ENCODE results near the gene TRIM40.

Gene TRIM40

DNA sequence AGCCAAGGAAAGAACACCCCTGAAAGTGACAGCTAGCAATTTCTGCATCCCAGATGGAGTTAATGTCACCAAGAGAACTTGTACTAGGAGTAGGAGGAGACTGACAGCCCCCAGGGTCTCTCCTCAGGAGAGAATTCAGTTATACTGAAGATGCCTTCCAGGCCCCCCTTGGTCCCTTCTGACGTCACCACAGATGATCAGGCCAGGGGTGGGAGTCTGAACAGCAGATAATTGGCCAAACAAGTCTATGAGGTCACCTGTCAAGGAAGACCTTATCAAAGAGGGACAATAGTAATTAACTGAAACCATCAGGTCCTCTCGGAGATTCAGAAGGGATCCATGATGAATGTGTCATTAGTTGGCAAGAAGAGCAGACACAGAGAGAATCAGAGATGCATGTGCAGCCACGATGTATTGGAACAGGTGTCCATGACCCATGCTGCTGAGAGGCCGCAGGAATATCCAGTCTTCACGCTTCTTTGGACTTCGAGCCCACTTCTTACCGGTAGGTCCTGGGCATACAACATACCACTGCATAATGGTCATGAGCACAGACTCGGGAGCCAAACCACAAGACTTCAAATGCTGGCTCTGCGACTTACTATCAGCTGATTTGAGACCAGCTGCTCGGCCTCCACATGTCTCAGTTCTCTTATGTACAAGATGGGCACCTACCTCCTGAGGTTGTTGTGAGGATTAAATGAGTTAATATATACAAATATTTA lies 14.9 kb downstream of the TRIM40 start:
- no peak for DNase-seq

DNA sequence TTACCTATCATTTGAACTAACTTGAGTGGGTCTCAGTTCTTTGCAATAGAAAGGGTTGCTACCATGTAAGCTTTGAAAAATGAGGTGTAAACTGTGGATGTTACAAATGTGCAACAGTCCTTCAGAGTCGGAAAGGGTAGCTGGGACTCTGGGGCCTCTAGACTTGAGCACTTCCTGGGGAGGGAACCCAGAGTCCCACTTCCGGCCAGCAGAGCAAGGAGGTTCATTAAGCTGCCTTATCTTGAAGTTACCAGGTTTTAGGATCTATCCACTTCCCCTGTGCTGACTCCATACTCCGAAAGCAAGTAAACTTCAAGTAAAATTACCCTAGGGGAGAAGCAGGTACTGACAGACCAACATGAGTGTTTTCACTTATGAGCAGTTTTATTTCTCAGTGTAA lies 15.6 kb downstream of the TRIM40 start:
- no peak for DNase-seq

DNA sequence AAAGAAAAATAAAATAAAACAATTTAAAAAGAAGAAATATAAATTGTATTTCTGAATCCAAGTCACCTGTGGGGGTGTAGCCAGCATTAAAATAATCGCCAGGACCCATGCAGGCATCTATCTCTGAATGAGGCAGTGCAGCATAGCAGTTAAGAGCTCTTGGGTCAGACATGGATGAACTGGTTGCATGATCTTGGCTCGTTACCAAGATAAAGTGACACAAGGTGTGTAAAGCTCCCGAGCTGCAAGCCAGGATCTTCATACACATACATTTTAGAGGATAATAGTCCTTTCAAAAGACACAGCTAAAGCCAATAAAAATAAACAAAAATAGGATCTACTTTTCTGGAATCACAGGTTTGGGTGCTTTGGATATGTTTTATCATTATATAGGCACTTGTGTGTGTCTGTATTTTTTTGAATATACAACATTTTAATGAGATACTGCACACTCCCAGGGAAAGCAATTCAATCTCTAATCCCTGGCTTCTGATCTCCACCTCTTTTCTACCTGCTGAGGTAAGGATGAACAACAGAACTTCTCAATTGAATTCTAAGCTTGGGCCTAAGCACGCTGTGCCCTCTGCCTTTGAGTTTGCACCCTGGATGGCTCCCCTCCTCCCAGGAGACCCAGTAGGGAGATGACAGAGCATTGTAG lies 16.2 kb downstream of the TRIM40 start:
- no peak for DNase-seq

DNA sequence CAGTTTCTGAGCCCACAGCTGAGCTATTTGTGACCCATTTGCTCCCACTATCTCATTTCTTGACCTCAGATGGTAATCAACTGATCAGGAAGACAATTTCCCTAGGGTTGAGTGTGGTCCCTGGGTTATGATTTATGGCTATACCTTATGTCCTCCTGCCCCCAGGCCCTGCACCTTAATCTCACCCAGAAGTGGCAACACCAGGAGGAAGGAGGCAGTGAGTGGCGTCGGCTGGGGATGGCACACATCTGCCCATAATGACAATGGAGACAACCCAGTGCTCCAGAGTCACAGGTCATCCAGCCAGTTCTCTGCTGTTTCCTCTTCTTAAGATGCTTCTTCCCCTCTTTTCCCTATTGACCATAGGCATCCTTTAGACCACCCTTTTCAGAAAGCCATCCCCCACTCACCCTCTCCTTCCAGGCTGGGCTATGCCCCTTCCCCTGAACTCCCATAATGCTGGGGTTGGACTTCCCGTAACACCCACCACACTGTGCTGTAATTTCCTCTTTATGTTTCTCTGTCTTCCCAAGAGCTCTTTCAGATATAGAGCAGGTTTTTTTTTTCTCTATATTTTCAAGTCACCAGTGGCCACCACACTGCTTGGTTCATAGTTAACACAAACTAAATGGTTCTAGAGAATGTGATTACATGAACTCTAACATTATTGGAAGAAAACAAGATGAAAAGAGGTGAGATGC lies 17.1 kb downstream of the TRIM40 start:
- DNase-seq = no peak

DNA sequence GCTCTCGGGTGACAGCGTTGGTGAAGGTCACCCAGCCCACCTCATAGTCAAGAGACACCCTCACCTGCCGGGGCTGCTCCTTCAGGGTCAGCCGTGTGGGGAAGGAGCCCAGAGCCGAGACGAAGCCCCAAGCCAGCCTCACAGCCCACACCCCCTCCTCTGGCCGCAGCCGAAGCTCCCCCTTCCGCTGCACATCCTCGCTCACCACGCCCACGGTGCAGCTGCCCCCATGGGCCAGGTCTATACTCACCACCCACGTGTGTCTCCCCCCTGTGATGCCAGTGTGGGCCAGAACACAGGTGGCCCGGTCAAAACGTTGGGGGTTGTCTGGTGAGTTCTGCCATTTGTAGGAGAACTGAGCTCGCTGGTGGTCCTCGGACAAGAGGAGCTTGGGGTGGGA lies 18.1 kb downstream of the TRIM40 start:
- DNase-seq = no peak

DNA sequence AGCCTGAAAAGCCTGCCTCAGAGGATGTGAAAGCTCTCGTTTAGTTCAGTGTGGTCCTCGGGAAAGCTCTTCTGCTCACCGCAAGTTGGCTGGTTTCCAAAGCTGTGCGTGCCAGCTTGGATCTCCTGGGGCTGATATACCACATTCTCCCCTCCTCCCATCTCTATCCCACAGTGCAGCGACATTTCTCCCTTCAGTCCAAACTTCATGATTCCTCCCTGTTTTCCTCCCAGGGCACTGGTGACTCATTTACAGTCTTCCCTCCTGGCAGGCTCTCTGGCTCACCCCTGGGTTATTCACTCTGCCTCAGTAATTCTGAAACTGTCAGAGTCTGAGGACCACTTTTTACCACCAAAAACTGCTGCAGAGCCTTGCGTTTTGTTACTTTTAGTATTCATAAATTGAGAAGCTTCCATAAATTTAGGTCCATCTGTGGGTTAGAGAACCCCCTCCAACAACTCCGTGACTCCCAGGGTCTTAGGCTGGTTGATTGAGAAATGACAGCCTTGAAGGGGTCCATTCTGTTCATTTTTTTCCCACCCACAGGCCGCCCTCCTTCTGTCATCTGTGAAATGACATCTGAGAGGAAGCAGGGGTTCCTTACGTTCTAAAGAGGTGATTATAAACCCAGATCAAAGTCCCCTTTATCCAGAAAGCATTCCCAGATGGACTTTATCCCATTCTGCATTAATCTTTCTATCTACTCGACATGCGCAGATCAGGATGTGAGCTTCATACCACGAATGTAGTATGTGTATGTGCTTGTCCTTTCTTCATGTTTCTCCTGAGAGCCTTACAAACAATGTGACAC lies 19.0 kb downstream of the TRIM40 start:
- no peak for DNase-seq

DNA sequence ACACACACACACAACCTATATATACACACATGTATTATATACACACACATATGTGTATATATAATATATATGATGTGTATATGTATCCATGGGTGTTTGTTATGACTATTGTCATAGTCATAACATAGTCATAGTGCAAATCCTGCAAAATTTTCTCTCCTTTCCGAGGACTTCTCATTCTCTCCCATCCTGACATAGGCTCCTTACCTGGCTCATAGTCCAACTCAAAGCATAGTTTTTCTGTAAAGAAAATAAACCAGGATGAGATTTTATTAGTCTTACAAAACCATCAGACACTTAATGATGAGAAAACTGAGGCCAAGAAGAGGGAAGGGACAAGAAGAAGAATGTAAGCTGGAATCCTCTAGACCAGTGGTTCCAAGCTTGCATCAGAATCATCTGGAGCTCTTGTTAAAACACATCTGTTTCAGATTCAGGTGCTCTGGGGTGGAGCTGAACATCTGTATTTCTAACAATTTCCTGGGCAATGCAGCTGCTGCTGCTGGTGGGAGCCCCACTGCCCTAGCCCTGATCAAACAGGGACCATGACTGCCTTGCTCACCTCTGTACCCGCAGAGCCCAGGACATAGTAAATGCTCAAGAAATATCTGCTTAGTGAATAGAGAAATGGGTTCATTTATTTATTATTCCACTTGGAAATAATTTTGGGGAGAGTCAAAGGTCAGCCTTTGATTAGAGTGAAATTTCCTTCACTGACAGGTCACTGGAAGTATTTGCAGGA lies 19.8 kb downstream of the TRIM40 start:
- no peak for DNase-seq

DNA sequence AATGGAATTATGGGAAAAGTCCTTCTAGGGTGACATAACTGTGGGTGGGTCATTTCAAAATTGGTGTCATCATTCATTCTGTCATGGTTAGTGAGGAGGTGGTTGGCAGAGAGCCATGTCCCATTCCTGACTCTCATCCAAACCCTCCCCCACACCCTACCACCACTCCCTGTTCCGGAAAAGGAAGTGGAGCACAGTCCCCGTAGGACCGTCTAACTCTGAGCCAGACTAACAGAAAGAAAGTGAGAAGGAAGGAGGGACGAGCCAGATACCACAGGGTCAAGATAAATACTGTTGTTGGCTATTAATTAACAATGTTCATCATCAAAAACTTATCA lies 20.3 kb downstream of the TRIM40 start:
- DNase-seq = no peak

DNA sequence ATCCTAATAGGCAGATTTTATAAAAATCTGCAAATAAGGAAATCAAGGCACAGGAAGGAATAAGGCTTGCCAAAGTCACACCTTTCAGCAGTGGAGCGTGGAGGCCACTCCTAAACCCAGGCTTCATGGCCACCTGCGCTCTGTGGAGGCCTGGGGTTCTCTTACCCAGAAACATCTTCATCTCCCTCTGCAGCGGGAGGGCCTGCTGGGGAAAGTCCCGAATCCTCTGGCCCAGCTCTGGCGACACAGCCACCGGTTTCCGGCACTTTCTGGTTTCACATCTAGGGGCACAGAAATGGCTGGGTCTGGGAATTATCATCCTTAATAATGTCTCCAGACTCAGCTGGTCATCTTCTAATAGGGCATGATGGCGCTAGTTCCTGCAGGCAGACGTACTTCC lies 20.8 kb downstream of the TRIM40 start:
- DNase-seq = no peak

DNA sequence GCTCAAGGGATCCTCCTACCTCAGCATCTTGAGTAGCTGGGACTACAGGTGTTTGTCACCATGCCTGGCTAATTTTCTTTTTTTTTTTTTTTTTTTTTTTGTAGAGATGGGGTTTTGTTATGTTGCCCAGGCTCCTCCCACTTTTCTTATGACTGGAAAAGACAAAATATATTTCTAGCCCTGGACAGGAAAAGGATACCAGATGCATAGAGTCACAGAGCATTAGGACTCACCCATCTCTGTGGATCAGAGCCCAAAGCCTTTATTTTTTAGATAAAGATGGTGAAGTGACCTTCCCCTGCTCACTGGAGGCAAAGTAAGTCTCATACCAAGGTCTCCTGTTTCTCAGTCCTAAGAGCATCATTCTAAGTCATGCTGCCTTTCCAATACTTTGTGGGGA lies 21.6 kb downstream of the TRIM40 start:
- no peak for DNase-seq

DNA sequence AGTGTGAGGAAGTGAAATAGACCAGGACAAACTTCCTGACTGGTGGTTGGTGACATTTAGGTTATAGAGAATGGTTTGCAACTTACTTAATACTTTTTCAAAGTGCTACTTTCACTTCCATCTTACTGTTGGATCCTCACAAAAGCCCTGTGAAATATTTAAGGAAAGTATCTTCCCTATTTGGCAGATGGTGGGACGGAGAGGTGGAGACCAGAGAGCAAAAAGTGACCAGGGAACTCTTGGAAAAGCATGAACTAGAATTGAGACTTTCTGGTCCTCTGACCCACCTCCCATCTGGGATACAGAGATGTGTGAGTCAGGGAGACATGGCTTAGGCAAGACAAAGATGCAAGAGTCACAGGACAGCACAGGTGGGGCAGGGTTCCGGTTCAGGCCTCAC lies 22.1 kb downstream of the TRIM40 start:
- no peak for DNase-seq

DNA sequence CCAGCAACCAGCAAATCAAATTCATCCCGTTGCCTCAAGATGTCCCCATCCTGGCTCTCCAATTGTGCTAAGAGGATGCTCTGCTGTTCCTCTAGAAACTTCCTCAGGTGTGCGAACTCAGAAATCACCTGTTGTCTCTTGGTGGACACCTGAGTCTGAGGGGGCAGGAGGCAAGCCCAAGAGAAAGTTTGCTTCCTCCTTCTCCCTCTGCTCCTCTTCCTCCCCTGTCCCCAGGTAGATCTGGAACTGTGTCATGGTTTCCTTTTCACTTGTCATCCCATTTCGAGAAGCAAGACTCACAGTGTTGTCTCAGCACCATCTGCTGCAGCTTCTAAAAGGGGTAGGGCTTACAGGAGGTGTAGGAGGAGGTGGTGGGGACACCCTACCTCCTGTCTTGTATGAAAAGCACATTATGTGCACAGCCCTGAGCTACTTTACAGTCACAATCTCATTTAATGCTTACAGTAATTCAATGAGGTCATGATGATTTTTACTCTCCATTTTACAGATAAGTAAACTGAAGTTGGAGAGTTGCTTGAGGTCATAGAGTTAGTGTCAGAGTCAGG lies 22.6 kb downstream of the TRIM40 start:
- DNase-seq = no peak

DNA sequence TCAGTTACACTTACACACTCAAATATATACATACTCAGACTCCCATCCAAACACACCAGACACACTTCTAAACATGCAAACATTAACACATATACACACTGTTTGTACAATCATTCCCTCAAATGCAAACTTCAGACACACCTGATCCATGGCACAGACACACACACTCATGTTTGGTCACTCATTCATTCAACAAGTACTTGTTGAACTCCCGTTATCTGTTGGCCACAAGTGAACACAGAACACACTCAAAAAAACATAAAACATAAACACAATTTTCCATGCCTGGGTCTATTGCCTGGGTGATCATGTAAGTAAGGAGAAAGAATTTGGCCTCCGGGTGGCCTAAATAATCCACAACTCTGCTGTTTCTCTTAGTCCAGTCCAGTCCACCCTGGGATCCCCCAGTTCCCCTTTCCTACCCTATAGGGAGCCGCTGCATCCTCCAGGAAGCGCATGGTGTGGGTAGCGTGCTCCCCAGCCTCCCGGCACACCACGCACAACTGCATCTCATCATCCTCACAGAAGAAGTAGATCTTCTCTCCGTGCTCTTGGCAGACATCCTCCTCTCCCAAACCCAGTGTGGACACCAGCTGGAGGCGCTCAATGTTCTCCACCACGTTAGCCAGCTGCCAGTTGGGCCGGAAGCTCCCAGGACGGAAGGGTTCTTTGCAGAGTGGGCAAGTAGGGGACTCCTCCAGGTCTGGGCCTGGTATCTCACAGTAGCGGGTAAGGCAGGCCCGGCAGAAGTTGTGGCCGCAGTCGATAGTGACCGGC lies 24.3 kb downstream of the TRIM40 start:
- no peak for DNase-seq

DNA sequence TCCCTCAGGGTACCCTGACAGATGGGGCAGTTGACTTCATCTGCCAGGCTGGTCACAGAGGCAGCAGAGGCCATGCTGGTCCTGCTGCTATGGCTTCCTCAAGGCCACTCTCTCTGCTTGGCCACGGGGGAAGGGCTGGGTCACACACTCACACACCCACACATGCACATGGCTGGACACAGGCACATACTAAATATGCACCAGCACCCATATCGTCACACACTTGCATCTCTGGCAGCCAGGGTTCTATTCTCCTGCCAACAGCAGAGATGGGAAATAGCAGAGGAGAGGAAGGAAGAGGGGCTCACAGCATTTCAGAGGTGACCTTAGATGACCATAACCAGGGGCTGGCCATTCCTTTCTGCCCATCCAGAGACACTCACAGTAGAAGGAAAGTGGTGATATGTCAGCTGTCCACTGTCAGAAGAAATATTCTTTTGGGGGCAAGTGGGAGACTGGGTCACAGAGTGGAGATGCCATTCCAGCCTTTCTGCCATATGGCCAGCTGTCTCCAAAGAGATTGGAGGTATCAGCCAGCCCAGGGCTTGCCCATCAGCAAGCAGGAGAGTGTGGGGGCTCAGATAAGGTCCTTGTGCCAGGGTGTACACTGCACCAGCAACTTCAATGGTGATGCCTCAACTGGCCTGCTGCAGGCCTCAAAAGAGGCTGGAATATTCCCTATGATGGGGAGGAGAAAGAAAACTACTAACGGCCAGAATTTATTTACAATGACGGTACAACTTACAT lies 25.0 kb downstream of the TRIM40 start, which contains the start of gene TRIM10:
Gene TRIM10 (minus strand): TSS at position 427 of the 747 bp plus-strand sequence. CDS start 353 bp downstream, at position 74.
- no peak for DNase-seq

DNA sequence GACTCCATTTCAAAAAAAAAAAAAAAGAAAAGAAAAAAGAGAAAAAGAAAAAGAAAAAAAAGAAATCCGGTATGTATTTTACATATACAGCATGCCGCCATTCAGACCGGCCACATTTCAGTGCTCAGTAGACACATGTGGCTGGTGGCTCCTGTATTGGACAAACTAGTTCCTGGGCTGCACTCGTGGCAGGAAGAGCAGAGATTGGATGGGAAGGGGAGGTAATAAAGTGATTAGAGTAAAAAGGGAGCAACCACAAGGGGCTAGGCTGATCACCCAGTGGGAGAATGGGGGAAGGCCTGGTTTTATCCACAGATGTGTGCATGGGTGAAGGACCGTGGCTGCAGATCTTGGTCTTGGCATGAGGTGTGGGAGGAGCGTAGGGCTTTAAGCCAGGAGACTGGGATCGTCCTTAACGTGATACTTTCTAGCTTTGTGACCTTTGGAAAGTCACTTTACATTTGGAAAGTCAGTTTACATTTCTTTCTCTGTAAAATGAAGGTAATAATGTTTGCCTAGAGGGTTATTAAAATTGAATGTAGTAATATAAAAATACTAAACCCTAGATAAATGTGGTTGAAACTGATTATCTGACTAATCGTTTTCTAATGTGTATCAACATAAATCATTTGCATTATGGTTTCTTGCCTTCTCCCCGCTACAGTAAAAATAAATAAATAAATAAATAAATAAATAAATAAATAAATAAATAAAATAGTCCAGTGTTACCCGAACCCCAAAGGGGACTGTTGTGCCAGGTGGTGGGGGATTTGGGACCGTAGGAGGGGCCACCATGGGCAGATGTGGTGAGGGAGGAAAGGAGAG lies 26.5 kb downstream of the TRIM40 start:
- no peak for DNase-seq

DNA sequence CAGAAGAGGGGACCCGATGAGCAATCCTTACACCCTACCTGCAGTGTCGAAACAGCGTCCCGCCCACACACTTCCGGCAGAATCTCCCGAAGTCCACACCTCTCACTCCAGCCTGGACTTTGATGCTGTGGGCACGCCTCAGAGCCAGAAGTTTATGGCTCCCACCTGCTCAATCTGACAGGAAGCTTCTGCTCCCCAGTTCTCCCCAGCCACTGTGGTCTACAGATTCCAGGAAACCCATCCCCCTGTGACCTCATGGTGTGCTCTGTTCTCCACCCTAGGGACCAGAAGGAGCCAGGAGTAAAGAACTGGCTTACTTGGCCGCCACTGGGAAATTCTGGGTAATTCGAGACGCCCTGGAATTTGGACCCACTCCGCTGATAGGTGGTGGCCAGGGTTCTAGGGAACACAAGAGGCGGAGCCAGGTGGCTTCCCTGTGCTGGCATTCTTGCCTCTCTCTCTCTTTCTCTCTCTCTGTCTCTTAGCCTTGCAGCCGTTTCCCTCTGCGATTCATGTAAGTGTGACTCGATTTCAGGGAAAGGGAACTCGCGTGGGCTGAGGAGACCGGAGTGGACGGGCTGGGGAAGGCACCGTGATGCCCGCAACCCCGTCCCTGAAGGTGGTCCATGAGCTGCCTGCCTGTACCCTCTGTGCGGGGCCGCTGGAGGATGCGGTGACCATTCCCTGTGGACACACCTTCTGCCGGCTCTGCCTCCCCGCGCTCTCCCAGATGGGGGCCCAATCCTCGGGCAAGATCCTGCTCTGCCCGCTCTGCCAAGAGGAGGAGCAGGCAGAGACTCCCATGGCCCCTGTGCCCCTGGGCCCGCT lies 27.4 kb downstream of the TRIM40 start, which contains the start of gene TRIM15:
Gene TRIM15 (plus strand): TSS at position 457 of the 828 bp plus-strand sequence. CDS start 139 bp downstream, at position 596.
- peak; percentile 27 for DNase-seq

DNA sequence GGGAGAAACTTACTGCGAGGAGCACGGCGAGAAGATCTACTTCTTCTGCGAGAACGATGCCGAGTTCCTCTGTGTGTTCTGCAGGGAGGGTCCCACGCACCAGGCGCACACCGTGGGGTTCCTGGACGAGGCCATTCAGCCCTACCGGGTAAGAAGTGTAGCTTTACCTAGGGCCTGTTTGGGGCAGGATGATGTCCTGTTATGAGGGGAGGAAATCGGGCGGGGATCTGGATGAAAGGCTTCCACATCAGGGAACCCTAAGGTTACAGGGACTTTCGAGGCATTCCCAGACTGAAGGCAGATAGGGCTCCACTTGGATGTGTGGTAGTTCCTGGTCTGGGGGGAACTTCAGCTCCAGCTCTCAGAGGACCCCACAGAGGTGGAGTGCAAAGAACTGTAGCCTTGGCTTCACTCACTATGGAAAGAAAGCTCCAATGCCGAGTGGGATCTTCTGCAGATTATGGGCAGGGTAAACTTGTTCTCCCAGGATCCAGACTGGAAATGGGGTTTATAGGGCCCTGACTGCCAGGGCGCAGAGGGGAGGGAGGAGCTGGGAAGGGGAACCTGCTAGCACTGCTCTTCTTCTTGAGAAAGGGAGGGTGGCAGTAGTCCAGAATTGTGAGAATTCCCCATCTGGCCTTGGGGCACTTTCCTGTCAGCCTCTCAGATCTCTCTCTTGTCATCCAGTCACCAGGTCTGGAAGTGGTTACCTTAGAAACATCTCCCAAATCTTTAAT lies 28.1 kb downstream of the TRIM40 start:
- no peak for DNase-seq

DNA sequence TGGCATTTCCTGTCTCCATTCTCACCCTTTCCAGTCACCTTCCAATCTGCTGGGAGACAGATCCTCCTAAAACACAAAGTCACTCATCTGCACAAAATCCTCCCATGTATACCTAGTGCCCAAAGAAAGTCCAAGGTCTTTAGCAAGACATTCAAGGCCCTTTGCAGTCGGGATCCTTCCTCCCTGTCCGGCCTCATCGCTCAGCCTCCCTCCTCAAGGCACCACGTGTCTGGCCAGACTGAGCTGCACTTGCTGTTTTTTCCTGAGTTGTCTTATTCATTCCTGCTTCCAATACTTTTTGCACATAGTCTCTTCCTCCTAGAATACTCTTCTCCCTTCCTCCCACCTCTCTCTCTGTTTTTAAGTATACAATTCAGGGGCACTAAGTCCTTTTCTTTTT lies 28.8 kb downstream of the TRIM40 start:
- no peak for DNase-seq

Measured in CD4-positive, alpha-beta T cell treated with Interleukin-10 for 1 hour (primary cell).